ENCODE results near the gene CAMK2A. TPM values are rescaled to one million over a fixed set of nuclear protein-coding genes. Genes with fewer than 3 reads are reported as not detected.

CAMK2A gene
- total RNA-seq, 1 donor from 2014 or later, result not detected

GRCh38 chr5:150218693-150219035 is 70.9 kb downstream of the CAMK2A start:
- H3K27me3 Mint-ChIP-seq (ENCODE audit: unreplicated experiment), result no peaks in the 10 kb centered on the region
- H3K36me3 Mint-ChIP-seq (ENCODE audit: unreplicated experiment), result no peaks in the 10 kb centered on the region
- no peak for DNase-seq (ENCODE audit: extremely low spot score, unreplicated experiment)
- peaks cover 20% of the 10 kb centered on the region for H3K4me1 Mint-ChIP-seq (ENCODE audit: unreplicated experiment)
- no peak for TF ChIP-seq CTCF (IDR thresholded peaks at IDR 0.05)
- no peak overlapping the region for H3K27ac Mint-ChIP-seq (ENCODE audit: unreplicated experiment)
- no peaks in the 10 kb centered on the region for H3K9me3 Mint-ChIP-seq (ENCODE audit: unreplicated experiment)
- no peak overlapping the region for H3K4me3 Mint-ChIP-seq (ENCODE audit: unreplicated experiment)

- peak; percentile 93 for TF ChIP-seq CTCF (IDR thresholded peaks at IDR 0.05)
- no peaks in the 10 kb centered on the region for H3K36me3 Mint-ChIP-seq (ENCODE audit: unreplicated experiment)
- no peaks in the 10 kb centered on the region for H3K9me3 Mint-ChIP-seq (ENCODE audit: unreplicated experiment)
- no peak overlapping the region for H3K4me3 Mint-ChIP-seq (ENCODE audit: unreplicated experiment)
- H3K27ac Mint-ChIP-seq (ENCODE audit: unreplicated experiment), result no peak overlapping the region
- H3K4me1 Mint-ChIP-seq (ENCODE audit: unreplicated experiment), result peaks cover 24% of the 10 kb centered on the region
- H3K27me3 Mint-ChIP-seq (ENCODE audit: unreplicated experiment), result no peaks in the 10 kb centered on the region
- DNase-seq (ENCODE audit: extremely low spot score, unreplicated experiment), result peak; percentile 94
These were observed 71.5 kb downstream of the CAMK2A start for GRCh38 chr5:150217873-150218692.

- Mint-ChIP-seq H3K9me3 (ENCODE audit: unreplicated experiment) (no peaks in the 10 kb centered on the region), H3K27ac (ENCODE audit: unreplicated experiment) (no peak overlapping the region), H3K4me3 (ENCODE audit: unreplicated experiment) (no peak overlapping the region), H3K4me1 (ENCODE audit: unreplicated experiment) (peaks cover 30% of the 10 kb centered on the region), H3K27me3 (ENCODE audit: unreplicated experiment) (no peaks in the 10 kb centered on the region), H3K36me3 (ENCODE audit: unreplicated experiment) (no peaks in the 10 kb centered on the region)
- DNase-seq (ENCODE audit: extremely low spot score, unreplicated experiment), result no peak
- no peak for TF ChIP-seq CTCF (IDR thresholded peaks at IDR 0.05)
These were observed 72.5 kb downstream of the CAMK2A start for GRCh38 chr5:150217038-150217437.

- H3K4me1 Mint-ChIP-seq (ENCODE audit: unreplicated experiment), result peaks cover 31% of the 10 kb centered on the region
These were observed 73.3 kb downstream of the CAMK2A start for GRCh38 chr5:150215979-150216944.

More at GRCh38 chr5:150215979-150216944, 73.3 kb downstream of the CAMK2A start:
- no peaks in the 10 kb centered on the region for H3K27me3 Mint-ChIP-seq (ENCODE audit: unreplicated experiment)
- no peak overlapping the region for H3K4me3 Mint-ChIP-seq (ENCODE audit: unreplicated experiment)
- no peak for TF ChIP-seq CTCF (IDR thresholded peaks at IDR 0.05)
- no peak overlapping the region for H3K27ac Mint-ChIP-seq (ENCODE audit: unreplicated experiment)
- no peak for DNase-seq (ENCODE audit: extremely low spot score, unreplicated experiment)
- no peaks in the 10 kb centered on the region for H3K36me3 Mint-ChIP-seq (ENCODE audit: unreplicated experiment)
- H3K9me3 Mint-ChIP-seq (ENCODE audit: unreplicated experiment), result no peaks in the 10 kb centered on the region

All from osteocyte (in vitro differentiated cells).